Activated CD4-positive, alpha-beta T cell treated with anti-CD3 and anti-CD28 coated beads, Interleukin-2, amount 50 U/mL, for 4 hours (primary cell): ENCODE results near the gene GNG4.
A peak's percentile ranks its signal among the peaks of the same experiment; 100 is the strongest.

Experiments used
- DNase-seq, 2 experiments: peaks; one replicate each; pipeline ENCODE4 v3.0.0-alpha.2; 2020

GNG4 gene

DNA sequence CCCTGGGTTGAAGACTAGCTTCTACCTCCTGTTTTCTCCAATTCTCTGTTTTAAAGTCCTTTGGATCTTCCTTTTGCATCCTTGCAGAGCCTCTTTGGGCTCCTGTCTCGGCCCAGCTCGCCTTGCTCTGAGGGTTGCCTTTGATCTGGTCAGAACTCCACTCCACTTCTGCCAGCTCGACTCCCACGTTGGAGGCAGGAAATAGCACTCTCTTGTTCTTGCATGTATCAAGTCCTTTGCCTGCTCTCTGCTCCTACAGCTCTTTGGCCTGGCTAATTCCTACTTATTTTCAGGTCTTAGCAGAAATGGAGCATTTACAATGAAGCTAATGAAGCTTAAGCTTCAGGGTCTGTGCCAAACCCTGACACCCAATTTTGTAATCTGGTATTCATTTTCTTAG, 124.3 kb downstream of the GNG4 start:
- no peak for DNase-seq

DNA sequence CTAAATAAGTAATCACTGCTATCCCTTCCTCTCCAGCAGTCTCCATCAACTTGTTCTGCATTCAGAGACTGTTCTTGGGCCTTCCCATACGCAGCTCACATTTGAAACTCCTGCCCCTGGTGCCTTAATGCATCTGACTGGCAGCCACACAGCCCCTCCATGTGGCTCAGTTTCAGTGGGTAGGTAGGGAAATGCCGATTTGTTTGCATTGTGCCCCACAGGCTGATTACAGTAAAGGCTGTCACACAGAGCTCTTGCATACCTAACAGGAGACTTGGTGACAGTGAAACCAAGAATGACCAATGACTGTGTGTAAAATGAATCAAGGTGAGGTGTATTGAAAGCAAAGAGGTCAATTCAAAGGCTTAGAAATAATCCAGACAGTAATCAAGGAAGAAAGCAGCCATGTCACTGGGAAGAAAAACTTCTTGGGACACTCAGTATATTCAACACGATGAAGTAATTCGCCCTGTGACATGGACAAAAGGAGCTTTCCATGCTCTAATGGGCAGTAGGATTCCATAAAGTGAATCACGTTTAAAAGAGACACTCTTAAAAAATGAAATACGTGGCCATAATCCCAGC, 132.6 kb downstream of the GNG4 start:
- DNase-seq = no peak

DNA sequence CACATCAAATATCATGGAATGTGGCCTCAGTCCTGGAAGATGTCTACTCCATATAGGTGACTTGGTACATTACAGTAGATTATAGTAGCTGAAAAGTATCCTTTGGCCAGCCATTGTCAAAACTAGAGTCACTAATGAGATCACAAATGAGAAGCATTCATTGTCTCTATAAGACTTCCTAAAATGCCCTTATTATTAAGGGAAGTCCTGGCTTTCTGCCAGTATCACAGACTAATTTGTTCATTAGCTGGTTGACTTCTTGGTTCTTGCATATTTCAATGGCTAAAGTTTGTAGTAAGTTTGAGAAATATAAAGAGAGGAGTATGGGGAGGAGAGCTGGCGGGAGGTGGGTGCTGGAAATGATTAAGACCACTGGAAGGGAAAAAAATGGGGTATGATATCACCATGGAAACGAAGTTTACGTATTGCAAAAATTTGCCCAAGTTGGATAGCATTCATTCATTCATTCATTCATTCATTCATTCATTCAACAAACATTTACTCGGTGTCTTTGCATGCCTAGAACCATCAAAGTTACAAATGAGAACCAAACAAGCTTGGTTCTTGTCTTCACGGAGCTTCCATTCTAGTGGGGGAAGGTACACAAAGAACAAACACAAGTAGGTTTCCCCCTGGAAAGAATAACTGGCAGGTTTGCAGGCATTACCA, 133.6 kb downstream of the GNG4 start:
- DNase-seq = no peak

DNA sequence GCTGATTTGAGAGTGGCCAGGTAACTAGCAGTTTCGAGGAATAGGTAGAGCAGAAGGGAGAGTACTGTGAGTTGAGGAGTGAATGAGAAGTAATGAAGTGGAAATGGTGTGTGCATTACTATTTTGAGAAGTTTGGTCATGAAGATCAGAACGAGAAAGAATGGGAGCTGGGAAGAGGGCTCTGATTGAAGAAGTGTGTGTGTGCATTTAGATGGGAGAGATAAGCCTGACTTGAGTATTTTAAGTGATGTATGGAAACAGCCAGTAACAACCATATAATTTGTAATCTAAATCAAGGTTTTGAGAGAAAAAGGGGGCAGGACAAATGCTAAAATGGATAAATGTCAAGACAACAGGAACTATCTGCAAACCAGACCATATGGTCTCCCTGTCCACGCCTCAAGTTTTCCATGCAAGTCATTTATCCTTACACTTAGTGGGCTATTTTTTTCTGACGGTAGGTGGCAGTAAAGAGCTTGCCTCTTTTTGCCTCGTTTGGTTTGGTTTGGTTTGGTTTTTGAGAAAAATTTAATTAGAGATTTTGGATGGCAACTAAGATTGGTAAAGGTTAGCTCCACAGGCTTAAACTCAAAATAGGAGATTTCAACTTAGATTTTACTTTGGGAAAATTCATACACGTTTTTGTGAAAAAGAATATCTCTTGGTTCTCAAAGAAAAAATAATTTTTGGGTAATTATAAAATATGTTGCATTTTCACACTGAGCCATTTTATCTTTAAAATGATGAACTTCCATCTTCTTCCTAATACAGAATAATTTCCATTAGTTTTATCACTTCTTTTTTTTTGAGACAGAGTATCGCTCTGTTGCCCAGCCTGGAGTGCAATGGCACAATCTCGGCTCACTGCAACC, 135.9 kb downstream of the GNG4 start:
- DNase-seq = no peak

DNA sequence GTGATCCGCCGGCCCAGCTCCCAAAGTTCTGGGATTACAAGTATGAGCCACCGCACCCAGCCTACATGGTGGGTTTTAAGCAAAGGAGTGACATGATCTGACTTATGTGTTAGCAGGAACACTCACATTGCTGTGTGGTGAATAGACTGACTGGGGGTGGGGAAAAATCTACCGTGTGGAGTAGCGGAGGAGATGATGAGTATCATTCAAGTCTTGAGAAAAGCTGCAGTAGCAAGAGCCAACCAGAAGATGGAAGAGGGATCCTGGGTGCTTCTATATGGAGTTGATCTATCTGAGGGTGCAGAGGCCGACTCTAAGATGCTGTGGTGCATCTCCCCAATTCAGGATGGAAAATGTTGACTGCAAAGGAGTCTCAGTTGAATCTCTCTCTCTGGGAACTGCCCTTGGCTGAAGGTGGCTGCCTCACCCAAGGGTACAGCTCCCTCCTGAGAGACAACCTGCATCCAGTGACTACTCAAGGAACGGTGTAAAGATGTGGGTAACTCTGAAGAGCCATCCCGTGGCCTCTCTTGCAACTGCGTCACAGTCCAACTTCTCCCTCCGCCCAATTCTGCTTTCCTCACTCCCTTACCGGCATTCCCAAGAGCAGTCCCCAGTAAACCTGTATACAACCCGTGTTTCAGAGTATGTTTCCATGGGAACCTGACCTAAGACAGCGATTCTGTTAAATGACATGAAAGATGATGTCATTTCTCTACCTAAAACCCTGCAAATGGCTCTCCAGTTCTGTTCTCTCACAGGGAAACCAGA, 137.9 kb downstream of the GNG4 start:
- no peak for DNase-seq

DNA sequence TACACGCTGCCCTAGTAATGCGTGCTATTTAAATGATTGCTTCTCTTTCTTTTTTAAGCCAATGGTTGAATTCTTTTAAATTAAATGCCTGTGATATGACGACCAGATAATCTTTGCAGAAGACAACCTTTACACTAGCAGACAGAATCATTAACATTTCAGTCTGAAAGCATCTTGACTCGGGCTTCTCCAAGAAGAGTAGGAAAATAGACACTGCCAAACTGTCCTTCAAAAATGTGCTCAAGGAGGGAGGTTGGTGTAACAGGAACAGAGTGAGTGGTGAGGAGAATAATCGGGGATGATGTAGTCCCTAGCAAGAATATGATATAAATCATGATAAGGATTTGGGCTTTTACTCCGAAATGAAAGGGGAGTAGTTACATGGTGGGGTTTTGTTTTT, 138.8 kb downstream of the GNG4 start:
- DNase-seq = no peak

DNA sequence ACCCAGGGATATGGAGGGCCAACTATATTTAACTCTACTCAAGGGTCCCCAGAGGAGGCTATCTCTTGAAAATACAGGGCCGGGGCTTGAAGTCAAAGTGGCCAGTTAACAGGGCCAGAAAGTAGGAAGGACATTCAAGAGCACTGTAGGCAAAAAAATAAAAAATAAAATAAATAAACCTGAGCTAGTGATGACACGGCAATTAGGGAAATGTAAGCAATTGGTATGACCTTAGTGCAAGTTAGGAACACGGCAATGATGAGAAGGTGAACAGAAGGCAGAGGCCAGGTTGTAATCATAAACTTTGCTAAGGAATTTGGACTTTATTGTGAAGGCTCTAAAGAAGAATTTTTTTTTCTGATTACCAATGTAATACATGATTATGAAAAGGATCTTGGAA, 142.0 kb downstream of the GNG4 start:
- DNase-seq = no peak

DNA sequence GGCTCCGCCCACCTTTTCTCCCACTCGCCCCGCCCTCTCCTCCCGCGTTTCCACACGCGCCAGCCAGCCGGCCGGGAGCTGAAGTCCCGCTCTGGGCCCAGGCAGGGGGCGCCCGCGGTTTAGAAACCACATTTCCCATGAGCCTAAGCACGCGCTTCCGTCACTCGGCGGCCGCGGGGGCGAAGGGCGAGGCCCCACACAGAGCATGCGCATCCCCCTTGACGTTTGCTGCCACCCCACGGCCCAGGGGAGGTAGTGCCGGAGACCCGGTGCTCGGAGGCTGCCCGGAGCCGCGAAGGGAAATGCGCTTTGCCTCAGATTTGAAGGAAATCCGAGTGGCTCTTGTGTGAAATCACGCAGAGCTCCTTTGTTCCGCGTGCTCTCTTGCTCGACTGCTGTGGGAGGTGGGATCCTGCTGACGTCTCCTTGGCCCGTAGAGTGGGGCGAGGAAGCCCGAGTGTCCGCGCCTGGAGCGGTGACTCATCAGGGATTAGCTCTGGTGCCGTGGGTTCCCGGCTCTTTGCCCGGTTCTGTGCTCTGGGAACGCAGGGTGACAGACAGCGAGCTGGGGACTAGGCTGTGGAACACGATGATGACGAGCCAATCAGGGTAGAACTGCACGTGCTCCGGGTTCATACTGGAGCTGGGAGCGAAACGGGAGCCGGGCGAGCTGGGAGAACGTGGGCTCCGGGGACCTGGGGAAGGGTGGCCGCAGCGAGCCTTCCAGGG, 144.9 kb downstream of the GNG4 start:
- peak; percentile 98 for DNase-seq

DNA sequence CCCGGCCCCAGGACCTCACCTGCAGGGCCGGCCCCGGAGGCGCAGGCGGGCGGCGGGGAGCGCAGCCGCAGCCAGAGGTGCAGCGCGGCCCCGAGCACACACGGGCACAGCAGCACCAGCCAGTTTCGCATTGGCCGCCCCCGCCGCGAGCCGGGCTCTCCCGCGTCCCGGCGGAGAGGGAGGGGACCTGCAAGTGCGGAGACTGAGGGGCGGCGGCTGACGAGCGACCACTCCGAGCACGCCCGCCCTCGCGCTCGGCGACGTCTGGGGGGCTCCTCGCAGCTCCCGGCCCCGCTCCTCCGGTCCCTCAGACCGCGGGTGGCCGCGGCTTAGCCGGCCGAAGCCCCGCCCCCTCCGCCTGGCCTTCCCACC, 145.5 kb downstream of the GNG4 start, which contains the start of gene B3GALNT2:
Gene B3GALNT2 (minus strand): TSS at position 331 of the 372 bp plus-strand sequence. CDS start 200 bp downstream, at position 131.
- DNase-seq = peak in 1 of 2 experiments; percentile 78

DNA sequence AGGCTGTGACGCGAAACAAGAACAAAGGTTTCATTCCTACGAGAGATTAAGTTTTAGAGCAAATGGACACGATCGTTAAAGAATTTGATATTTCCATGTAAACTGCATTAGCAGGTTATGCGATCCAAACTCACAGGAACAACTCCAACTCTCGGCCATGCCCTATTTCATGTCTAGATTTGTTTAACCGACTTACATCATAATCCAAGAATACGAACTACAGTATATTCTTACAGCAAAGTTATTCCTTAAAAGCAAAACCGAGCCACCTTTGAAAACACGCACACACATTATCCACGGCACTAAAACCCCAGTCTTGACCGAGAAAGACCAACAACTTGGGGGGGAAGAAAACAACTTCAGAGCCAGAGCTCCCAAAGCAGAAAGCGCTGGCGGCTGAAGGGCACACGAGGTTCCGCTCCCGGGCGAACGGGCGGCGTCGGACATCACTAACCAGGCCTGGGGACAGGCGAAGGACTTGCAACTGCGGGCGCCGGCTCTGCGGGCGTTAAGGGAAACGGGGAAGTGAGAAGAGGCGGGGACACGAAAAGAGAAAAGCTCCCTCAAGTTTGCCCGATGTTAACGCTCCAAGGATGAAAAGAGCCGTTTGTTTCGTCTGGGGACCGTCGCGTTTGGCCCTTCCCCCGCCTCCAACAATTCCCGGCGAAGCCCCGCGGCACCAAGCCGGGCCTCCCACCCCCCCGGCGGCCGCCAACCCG, 146.0 kb downstream of the GNG4 start:
- DNase-seq = peak in 1 of 2 experiments; percentile 5

DNA sequence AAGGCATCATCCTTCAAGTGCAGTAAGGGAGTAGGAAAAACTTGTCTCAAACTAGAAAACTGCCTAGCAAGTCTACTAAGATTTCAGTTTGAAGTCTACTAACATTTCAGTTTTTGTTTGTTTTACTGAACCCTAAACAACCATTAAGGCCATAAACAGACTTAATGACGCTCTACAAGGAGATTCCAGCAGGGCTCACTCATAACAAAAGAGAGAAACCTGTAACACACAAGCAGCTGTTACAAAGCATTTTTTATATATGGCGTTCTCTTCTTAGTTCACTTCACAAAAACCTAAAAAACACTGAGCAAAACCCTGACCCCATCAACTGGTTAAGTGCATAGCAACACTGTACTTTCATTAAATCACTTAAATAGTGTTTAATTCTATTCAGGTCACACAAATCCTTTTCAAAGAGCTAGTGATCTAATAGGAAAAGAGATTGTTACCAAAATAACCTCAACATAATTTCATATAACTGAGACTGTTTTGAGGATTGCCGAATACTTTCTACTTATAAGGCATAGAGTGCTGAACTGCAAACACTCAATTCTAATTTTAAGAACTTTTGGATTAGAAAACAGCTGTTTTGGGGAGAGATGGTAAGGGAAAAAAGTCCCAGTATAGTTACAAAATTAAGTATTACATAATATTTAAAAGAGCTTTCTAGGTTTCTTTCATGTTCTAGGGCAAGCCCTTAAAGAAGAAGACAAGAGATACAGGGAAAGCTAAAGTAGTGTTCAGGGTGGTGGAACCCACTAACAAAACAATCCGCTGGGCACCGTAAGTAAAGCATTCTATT, 146.8 kb downstream of the GNG4 start:
- DNase-seq = no peak

DNA sequence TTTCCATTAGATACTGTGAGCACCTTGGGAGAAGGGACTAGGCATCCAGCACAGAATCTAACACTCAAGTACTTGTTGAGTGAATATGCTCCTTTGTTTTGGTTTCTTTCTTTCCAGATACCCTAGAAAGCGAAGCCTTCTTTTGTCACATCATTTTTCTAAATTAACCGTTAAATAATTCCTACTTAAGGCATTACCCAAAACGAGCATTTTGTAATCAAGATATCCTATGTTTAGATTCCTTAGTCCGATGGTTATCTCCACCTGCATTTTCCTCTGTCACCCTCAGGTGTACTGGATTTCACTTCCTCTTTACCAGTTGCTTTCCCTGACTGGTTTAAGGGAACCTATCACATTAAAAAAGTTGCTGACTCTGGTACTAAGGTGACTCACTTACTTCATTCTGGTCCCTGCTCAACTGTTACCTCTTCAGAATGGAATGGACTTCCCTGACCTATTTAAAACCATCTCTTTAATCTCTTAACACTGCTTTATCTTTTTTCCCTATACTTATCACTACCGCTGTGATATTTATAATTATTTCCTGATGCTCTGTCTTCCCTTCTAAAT, 148.5 kb downstream of the GNG4 start:
- no peak for DNase-seq
